Measurements from ENCODE around the gene PCSK4. TPM values are rescaled to one million over a fixed set of nuclear protein-coding genes. Genes with fewer than 3 reads are reported as not detected.

PCSK4 gene
- total RNA-seq, 1 experiment from 2014 or later: 0.11 TPM

GRCh38 chr19:1438035-1438932 is 51.9 kb downstream of the PCSK4 start, which contains the start of gene RPS15:
RPS15 (plus strand) TSS chr19:1438396; CDS start chr19:1438426, 30 bp downstream.
- peak; percentile 97 for DNase-seq (ENCODE audit: low read depth)

- no peak for DNase-seq (ENCODE audit: low read depth)
These were observed 52.5 kb downstream of the PCSK4 start for GRCh38 chr19:1437609-1438008.

- DNase-seq (ENCODE audit: low read depth): no peak
These were observed 54.7 kb downstream of the PCSK4 start for GRCh38 chr19:1435378-1435989.

GRCh38 chr19:1434577-1435060 is 55.5 kb downstream of the PCSK4 start:
- no peak for DNase-seq (ENCODE audit: low read depth)

- DNase-seq (ENCODE audit: low read depth): no peak
These were observed 56.1 kb downstream of the PCSK4 start for GRCh38 chr19:1434040-1434366.

- DNase-seq (ENCODE audit: low read depth): no peak
These were observed 56.8 kb downstream of the PCSK4 start for GRCh38 chr19:1433119-1434039.

GRCh38 chr19:1432507-1432887 is 57.7 kb downstream of the PCSK4 start:
- no peak for DNase-seq (ENCODE audit: low read depth)

- no peak for DNase-seq (ENCODE audit: low read depth)
These were observed 58.2 kb downstream of the PCSK4 start for GRCh38 chr19:1431759-1432506.

Other genes with a start within 250 kb of the PCSK4 start
- gene ATP5F1D, start 248.6 kb downstream of the PCSK4 start, total RNA-seq (2014; rRNA removed; shearing (Covaris generic)): 41.4 and 82.8 TPM in 2 replicates
- 8.7 and 14.3 TPM in 2 replicates for gene MIDN, start 241.8 kb downstream of the PCSK4 start, total RNA-seq (2014; rRNA removed; shearing (Covaris generic))
- gene CIRBP, start 221.0 kb downstream of the PCSK4 start, total RNA-seq (2014; rRNA removed; shearing (Covaris generic)): 234 and 288 TPM in 2 replicates
- gene FAM174C, start 214.8 kb downstream of the PCSK4 start, total RNA-seq (2014; rRNA removed; shearing (Covaris generic)): 59.0 and 104 TPM in 2 replicates
- 0.17 and 0.21 TPM in 2 replicates for gene EFNA2, start 204.5 kb downstream of the PCSK4 start, total RNA-seq (2014; rRNA removed; shearing (Covaris generic))
- 91.7 and 124 TPM in 2 replicates for gene NDUFS7, start 106.4 kb downstream of the PCSK4 start, total RNA-seq (2014; rRNA removed; shearing (Covaris generic))
- gene GAMT, start 88.8 kb downstream of the PCSK4 start, total RNA-seq (2014; rRNA removed; shearing (Covaris generic)): 23.5 and 26.3 TPM in 2 replicates
- gene DAZAP1, start 82.8 kb downstream of the PCSK4 start, total RNA-seq (2014; rRNA removed; shearing (Covaris generic)): 96.2 and 115 TPM in 2 replicates
- 2,933 and 3,531 TPM in 2 replicates for gene RPS15, start 52.0 kb downstream of the PCSK4 start, total RNA-seq (2014; rRNA removed; shearing (Covaris generic))
- 0.17 TPM in 1 of 2 replicates, not detected in the other for gene APC2, start 40.2 kb downstream of the PCSK4 start, total RNA-seq (2014; rRNA removed; shearing (Covaris generic))
- gene C19orf25, start 11.1 kb downstream of the PCSK4 start, total RNA-seq (2014; rRNA removed; shearing (Covaris generic)): 45.8 and 53.9 TPM in 2 replicates
- gene REEP6, start 831 bp upstream of the PCSK4 start, total RNA-seq (2014; rRNA removed; shearing (Covaris generic)): 2.3 and 3.7 TPM in 2 replicates
- 0.57 TPM in 1 of 2 replicates, not detected in the other for gene ADAMTSL5, start 22.7 kb upstream of the PCSK4 start, total RNA-seq (2014; rRNA removed; shearing (Covaris generic))
- not detected in 2 replicates for gene PLK5, start 33.7 kb upstream of the PCSK4 start, total RNA-seq (2014; rRNA removed; shearing (Covaris generic))
- gene MEX3D, start 78.0 kb upstream of the PCSK4 start, total RNA-seq (2014; rRNA removed; shearing (Covaris generic)): 71.4 and 72.7 TPM in 2 replicates
- gene MBD3, start 102.5 kb upstream of the PCSK4 start, total RNA-seq (2014; rRNA removed; shearing (Covaris generic)): 115 and 130 TPM in 2 replicates
- 84.4 and 85.5 TPM in 2 replicates for gene UQCR11, start 115.1 kb upstream of the PCSK4 start, total RNA-seq (2014; rRNA removed; shearing (Covaris generic))
- 91.7 and 92.8 TPM in 2 replicates for gene TCF3, start 162.3 kb upstream of the PCSK4 start, total RNA-seq (2014; rRNA removed; shearing (Covaris generic))